T-helper 2 cell (primary cell): ENCODE results near the gene SHISA9.

Experiments
- DNase-seq, 5 experiments: peaks; one replicate each; pipeline versions ENCODE4 v3.0.0 to v3.0.0-alpha.2; 2012 to 2022

Gene SHISA9

GRCh38 chr16:13030769-13031168 lies 129.4 kb downstream of the SHISA9 start:
- no peak for DNase-seq

GRCh38 chr16:13032911-13033310 lies 131.5 kb downstream of the SHISA9 start:
- DNase-seq, result no peak

GRCh38 chr16:13036600-13036999 lies 135.2 kb downstream of the SHISA9 start:
- peak in 1 of 5 experiments; percentile 38 for DNase-seq

- DNase-seq, result no peak
These were observed 137.2 kb downstream of the SHISA9 start for GRCh38 chr16:13038591-13038990.

- no peak for DNase-seq
These were observed 138.1 kb downstream of the SHISA9 start for GRCh38 chr16:13039526-13039925.

GRCh38 chr16:13041180-13041579 lies 139.8 kb downstream of the SHISA9 start:
- no peak for DNase-seq

GRCh38 chr16:13041646-13042290 lies 140.4 kb downstream of the SHISA9 start:
- no peak for DNase-seq

- DNase-seq, result no peak
These were observed 140.9 kb downstream of the SHISA9 start for GRCh38 chr16:13042291-13042685.

- no peak for DNase-seq
These were observed 144.8 kb downstream of the SHISA9 start for GRCh38 chr16:13046061-13046821.

- no peak for DNase-seq
These were observed 145.9 kb downstream of the SHISA9 start for GRCh38 chr16:13047276-13047675.

GRCh38 chr16:13049688-13050087 lies 148.3 kb downstream of the SHISA9 start:
- DNase-seq, result no peak

- DNase-seq, result no peak
These were observed 151.0 kb downstream of the SHISA9 start for GRCh38 chr16:13052431-13052830.

GRCh38 chr16:13055480-13055879 lies 154.1 kb downstream of the SHISA9 start:
- no peak for DNase-seq

- DNase-seq, result no peak
These were observed 155.2 kb downstream of the SHISA9 start for GRCh38 chr16:13056607-13057006.

GRCh38 chr16:13060932-13061331 lies 159.5 kb downstream of the SHISA9 start:
- no peak for DNase-seq

- DNase-seq, result no peak
These were observed 160.3 kb downstream of the SHISA9 start for GRCh38 chr16:13061691-13062090.

- DNase-seq, result no peak
These were observed 160.8 kb downstream of the SHISA9 start for GRCh38 chr16:13062219-13062618.

GRCh38 chr16:13063457-13063856 lies 162.1 kb downstream of the SHISA9 start:
- DNase-seq, result no peak

GRCh38 chr16:13064821-13065220 lies 163.4 kb downstream of the SHISA9 start:
- no peak for DNase-seq

GRCh38 chr16:13067648-13068047 lies 166.2 kb downstream of the SHISA9 start:
- no peak for DNase-seq

GRCh38 chr16:13068912-13069583 lies 167.7 kb downstream of the SHISA9 start:
- DNase-seq, result no peak

- DNase-seq, result no peak
These were observed 168.9 kb downstream of the SHISA9 start for GRCh38 chr16:13070268-13070667.

GRCh38 chr16:13076878-13077277 lies 175.5 kb downstream of the SHISA9 start:
- DNase-seq, result no peak

GRCh38 chr16:13077816-13078215 lies 176.4 kb downstream of the SHISA9 start:
- no peak for DNase-seq
